ENCODE results near the gene TM4SF4. TPM values are rescaled to one million over a fixed set of nuclear protein-coding genes. Genes with fewer than 3 reads are reported as not detected.
A peak's percentile ranks its signal among the peaks of the same experiment; 100 is the strongest.

TM4SF4 gene
- total RNA-seq, 4 donors from 2014 or later: 0.24 to 0.65 TPM; not detected in 2

GRCh38 chr3:149489060-149489690 lies 14.7 kb downstream of the TM4SF4 start:
- ATAC-seq (ENCODE audit: low FRiP score) (no peak), DNase-seq (ENCODE audit: low spot score) (no peak)
- TF ChIP-seq CTCF (IDR thresholded peaks at IDR 0.05): no peak

- DNase-seq (ENCODE audit: low spot score) (no peak), ATAC-seq (ENCODE audit: low FRiP score) (no peak)
- TF ChIP-seq CTCF (IDR thresholded peaks at IDR 0.05): no peak
Measured at GRCh38 chr3:149490260-149490971, 15.9 kb downstream of the TM4SF4 start.

DNA sequence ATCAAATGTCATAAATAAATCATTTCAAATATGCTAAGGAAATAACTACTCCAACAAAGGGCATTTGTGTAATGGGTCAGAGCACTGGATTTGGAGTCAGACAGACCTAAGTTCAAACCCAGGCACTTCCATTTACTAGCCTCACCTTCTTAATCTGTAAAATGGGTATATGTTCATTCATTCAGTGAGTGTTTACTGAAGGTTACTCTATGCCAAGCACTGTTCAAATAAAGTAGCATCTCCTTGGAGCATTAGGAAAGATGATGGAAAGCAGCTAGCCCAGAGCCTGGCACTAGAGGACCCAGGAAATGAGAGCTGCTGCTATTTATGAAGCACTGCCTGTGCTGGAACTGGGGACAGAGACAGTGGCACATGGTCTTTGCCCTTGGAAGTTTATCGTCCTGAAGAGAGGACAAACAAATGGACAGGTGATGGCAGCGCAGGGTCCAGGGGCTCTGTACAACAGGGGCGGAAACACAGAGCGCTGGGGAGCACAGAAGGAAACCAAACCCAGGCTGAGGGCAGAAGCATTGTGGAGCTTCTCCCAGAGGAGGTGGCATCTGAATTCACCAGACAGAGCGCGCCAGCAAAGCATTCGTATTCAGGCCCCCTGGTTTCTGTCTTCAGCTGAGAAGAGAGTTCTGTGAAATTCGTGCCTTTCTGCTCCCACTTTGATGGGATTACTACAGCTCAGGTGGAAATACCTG lies 19.0 kb downstream of the TM4SF4 start:
- DNase-seq (ENCODE audit: low spot score) (no peak), ATAC-seq (ENCODE audit: low FRiP score) (no peak)

DNA sequence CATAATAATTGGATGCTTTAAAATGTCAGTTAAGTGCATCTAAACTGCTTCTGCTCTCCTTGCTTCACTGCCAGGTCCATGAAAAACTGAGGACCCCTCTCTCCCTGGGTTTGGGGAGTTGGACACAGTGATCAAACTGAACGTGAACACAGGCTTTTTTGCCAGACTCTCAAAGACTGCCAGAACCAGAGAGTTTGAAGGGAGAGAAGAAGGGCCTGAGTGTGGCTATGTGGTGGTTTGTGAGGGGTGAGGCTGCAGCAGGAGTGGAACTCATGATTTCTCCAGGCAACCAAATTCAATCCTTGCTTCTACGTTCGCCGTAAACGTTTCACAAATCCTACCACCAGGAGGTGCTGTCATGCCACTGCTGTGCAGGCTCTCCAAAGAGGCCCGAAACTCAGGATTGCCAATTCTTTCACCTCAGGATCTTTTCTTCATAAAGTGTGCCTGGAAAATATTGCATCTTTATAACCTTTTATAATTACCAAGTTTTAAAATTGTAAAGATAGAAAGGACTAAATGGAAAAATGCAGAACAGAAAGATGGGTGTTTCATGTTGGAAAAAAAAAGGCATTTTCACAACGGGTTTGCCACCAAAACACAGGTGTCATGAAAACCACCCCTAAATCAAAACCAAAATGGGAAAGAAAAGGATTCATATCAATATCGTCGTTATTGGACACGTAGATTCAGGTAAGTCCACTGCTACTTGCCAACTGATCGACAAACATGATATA lies 19.7 kb downstream of the TM4SF4 start:
- DNase-seq (ENCODE audit: low spot score): no peak
- ATAC-seq (ENCODE audit: low FRiP score): peak; percentile 55
- TF ChIP-seq CTCF (IDR thresholded peaks at IDR 0.05): peak in 1 of 3 donors; percentile 32

More for the DNA sequence above, 19.0 kb downstream of the TM4SF4 start:
- TF ChIP-seq CTCF (IDR thresholded peaks at IDR 0.05): no peak

DNA sequence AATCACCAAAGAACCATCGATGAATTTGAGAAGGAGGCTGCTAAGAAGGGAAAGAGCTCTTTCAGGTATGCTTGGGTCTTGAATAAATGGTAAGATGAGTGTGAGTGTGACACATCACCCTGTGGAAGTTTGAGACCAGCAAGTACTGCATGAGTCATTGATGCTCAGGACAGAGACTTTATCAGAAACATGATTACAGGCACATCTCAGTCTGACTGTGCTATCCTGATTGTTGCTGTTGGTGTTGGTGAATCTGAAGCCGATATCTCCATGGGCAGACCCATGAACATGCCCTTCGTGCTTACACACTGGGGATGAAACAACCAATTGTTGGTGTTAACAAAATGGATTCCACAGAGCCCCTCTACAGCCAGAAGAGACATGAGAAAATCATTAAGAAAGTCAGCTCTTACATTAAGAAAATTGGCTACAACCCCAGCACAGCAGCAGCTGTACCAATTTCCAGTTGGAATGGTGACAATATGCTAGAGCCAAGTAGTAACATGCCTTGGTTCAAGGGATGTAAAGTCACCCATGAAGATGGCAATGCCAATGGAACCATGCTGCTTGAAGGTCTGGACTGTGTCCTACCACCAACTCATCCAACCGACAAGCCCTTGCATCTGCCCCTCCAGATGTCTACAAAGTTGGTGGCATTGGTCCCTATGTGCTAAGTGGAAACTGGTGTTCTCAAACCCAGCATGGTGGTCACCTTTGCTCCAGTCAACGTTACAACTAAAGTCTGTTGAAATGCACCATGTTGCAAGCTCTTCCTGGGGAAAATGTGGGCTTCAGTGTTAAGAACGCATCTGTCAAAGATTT lies 20.5 kb downstream of the TM4SF4 start:
- ATAC-seq (ENCODE audit: low FRiP score) (no peak), DNase-seq (ENCODE audit: low spot score) (no peak)
- no peak for TF ChIP-seq CTCF (IDR thresholded peaks at IDR 0.05)

DNA sequence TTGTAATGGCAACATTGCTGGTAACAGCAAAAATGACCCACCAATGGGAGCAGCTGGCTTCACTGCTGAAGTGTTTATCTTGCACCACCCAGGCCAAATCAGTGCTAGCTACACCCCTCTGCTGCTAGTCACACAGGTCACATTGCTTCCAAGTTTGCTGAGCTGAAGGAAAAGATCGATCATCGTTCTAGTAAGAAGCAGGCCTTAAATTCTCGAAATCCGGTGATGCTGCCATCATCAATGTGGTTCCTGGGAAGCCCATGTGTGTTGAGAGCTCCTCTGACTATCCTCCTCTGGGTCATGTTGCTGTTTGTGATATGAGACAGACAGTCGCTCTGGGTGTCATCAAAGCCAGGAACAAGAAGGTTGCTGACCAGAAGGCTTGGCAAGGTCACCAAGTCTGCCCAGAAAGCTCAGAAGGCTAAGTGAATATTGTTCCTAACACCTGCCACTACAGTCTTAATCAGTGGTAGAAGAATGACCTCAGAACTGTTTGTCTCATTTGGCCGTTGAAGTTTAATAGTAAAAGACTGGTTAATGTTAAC lies 21.2 kb downstream of the TM4SF4 start:
- TF ChIP-seq CTCF (IDR thresholded peaks at IDR 0.05): no peak
- ATAC-seq (ENCODE audit: low FRiP score) (no peak), DNase-seq (ENCODE audit: low spot score) (no peak)
